Measurements from ENCODE around the gene ARHGAP25.

GRCh38 chr2:68767996-68768395 is 33.4 kb downstream of the ARHGAP25 start:
- no peak for TF ChIP-seq GATA2 (IDR thresholded peaks at IDR 0.05; ENCODE audit: low read depth, low read length)
- no peak for TF ChIP-seq GATA3 (IDR thresholded peaks at IDR 0.05; ENCODE audit: low read depth, low read length)

Data from SH-SY5Y (cell line).